ENCODE data around the gene OLFM1.

- TF ChIP-seq CTCF (IDR thresholded peaks at IDR 0.05): no peak
- no peak for TF ChIP-seq POLR2AphosphoS5 (IDR thresholded peaks at IDR 0.05)
Measured at GRCh38 chr9:135070198-135070951, 17.1 kb upstream of the OLFM1 start.

All from esophagus muscularis mucosa (tissue), 3 donors.